Right atrium auricular region (tissue), 2 donors: ENCODE measurements around the gene CCDC33. TPM values are rescaled to one million over a fixed set of nuclear protein-coding genes. Genes with fewer than 3 reads are reported as not detected.

Experiments
- DNase-seq: peaks from one replicate; pipeline ENCODE4 v3.0.0-alpha.2; 2019; ENCODE audit warnings: low spot score
- H3K27ac ChIP-seq, 2 donors: fragments of 200-600 bp; sonication (generic); 1 replicate in 1 of 2; 2 replicates in 1 of 2; pipeline ENCODE4 v1.5.1; 2016 to 2019
- H3K27me3 ChIP-seq, 2 donors: fragments of 200-600 bp; sonication (generic); one replicate each; pipeline versions ENCODE4 v1.5.1 to v1.6.0; 2017 to 2019
- H3K36me3 ChIP-seq: fragments of 200-600 bp; sonication (generic); one replicate; pipeline ENCODE4 v1.5.1; 2016
- H3K4me1 ChIP-seq, 2 donors: fragments of 200-600 bp; sonication (generic); one replicate each; pipeline versions ENCODE4 v1.5.1 to v1.6.0; 2017 to 2019
- H3K4me3 ChIP-seq, 2 donors: fragments of 200-600 bp; sonication (generic); 1 replicate in 1 of 2; 2 replicates in 1 of 2; pipeline ENCODE4 v1.5.1; 2017 to 2019; ENCODE audit warnings: mild to moderate bottlenecking in 1 of 2, moderate library complexity in 1 of 2
- H3K9me3 ChIP-seq, 2 donors: fragments of 200-600 bp; sonication (generic); one replicate each; pipeline ENCODE4 v1.5.1; 2019
- total RNA-seq, 2 donors: library from RNA; depleted of rRNA; stranded (reverse); fragments of >200 nt; gene quantifications; one replicate each; pipeline ENCODE4 v1.1.0, GENCODE V29; 2016
- TF ChIP-seq, protein P1 (sequence below), 2 donors: fragments of 200-600 bp; sonication (generic); IDR thresholded peaks; one replicate each; pipeline ENCODE4 v1.5.1; 2019; ENCODE audit warnings: antibody characterized with exemption in 2 of 2

CCDC33 gene
- total RNA-seq, 2 donors from 2014 or later, result not detected

GRCh38 chr15:74322558-74323180 is 86.5 kb downstream of the CCDC33 start:
- no peak overlapping the region for H3K4me3 ChIP-seq
- peak; percentile 73 for DNase-seq
- no peaks in the 10 kb centered on the region for H3K9me3 ChIP-seq
- H3K36me3 ChIP-seq, result no peaks in the 10 kb centered on the region
- no peaks in the 10 kb centered on the region for H3K27me3 ChIP-seq
- TF ChIP-seq, protein P1, sequence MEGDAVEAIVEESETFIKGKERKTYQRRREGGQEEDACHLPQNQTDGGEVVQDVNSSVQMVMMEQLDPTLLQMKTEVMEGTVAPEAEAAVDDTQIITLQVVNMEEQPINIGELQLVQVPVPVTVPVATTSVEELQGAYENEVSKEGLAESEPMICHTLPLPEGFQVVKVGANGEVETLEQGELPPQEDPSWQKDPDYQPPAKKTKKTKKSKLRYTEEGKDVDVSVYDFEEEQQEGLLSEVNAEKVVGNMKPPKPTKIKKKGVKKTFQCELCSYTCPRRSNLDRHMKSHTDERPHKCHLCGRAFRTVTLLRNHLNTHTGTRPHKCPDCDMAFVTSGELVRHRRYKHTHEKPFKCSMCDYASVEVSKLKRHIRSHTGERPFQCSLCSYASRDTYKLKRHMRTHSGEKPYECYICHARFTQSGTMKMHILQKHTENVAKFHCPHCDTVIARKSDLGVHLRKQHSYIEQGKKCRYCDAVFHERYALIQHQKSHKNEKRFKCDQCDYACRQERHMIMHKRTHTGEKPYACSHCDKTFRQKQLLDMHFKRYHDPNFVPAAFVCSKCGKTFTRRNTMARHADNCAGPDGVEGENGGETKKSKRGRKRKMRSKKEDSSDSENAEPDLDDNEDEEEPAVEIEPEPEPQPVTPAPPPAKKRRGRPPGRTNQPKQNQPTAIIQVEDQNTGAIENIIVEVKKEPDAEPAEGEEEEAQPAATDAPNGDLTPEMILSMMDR (IDR thresholded peaks at IDR 0.05), result peak; percentile 72 to 90
- no peak overlapping the region for H3K27ac ChIP-seq
- H3K4me1 ChIP-seq, result peaks cover 0 to 29% of the 10 kb centered on the region in 2 donors

- H3K36me3 ChIP-seq, result no peaks in the 10 kb centered on the region
- H3K27ac ChIP-seq, result no peak overlapping the region
- no peaks in the 10 kb centered on the region for H3K27me3 ChIP-seq
- no peaks in the 10 kb centered on the region for H3K9me3 ChIP-seq
- H3K4me3 ChIP-seq, result no peak overlapping the region
- TF ChIP-seq, protein P1 (IDR thresholded peaks at IDR 0.05), result no peak
- peaks cover 0 to 8% of the 10 kb centered on the region in 2 donors for H3K4me1 ChIP-seq
- no peak for DNase-seq
Observed at GRCh38 chr15:74324714-74325113, 88.6 kb downstream of the CCDC33 start.

- TF ChIP-seq, protein P1 (IDR thresholded peaks at IDR 0.05), result no peak
- H3K4me1 ChIP-seq, result no peaks in the 10 kb centered on the region
- no peak overlapping the region for H3K27ac ChIP-seq
- H3K9me3 ChIP-seq, result no peaks in the 10 kb centered on the region
- no peak overlapping the region for H3K4me3 ChIP-seq
- no peak for DNase-seq
- no peaks in the 10 kb centered on the region for H3K27me3 ChIP-seq
- H3K36me3 ChIP-seq, result no peaks in the 10 kb centered on the region
Observed at GRCh38 chr15:74326746-74327145, 90.6 kb downstream of the CCDC33 start.

- no peaks in the 10 kb centered on the region for H3K4me1 ChIP-seq
Observed at GRCh38 chr15:74327756-74328155, 91.6 kb downstream of the CCDC33 start.

GRCh38 chr15:74328331-74329056 is 92.4 kb downstream of the CCDC33 start:
- H3K9me3 ChIP-seq, result no peaks in the 10 kb centered on the region
- H3K27ac ChIP-seq, result no peak overlapping the region
- TF ChIP-seq, protein P1 (IDR thresholded peaks at IDR 0.05), result no peak
- no peaks in the 10 kb centered on the region for H3K27me3 ChIP-seq
- no peaks in the 10 kb centered on the region for H3K36me3 ChIP-seq
- H3K4me3 ChIP-seq, result no peak overlapping the region
- DNase-seq, result no peak
- H3K4me1 ChIP-seq, result no peaks in the 10 kb centered on the region

More at GRCh38 chr15:74327756-74328155, 91.6 kb downstream of the CCDC33 start:
- Histone ChIP-seq H3K36me3 (no peaks in the 10 kb centered on the region), H3K9me3 (no peaks in the 10 kb centered on the region), H3K4me3 (no peak overlapping the region), H3K27me3 (no peaks in the 10 kb centered on the region), H3K27ac (no peak overlapping the region)
- DNase-seq, result no peak
- TF ChIP-seq, protein P1 (IDR thresholded peaks at IDR 0.05), result no peak
